HepG2 (cell line): Measurements from ENCODE around the gene ELAVL3. TPM values are rescaled to one million over a fixed set of nuclear protein-coding genes. Genes with fewer than 3 reads are reported as not detected.

Experiments used
- ASH2L ChIP-seq: fragments of 300-600, 200-600 bp; sonication (generic); IDR thresholded peaks from 2 replicates; pipeline ENCODE4 v1.7.0; 2017; ENCODE audit warnings: low read depth, mild to moderate bottlenecking, moderate library complexity, mixed read lengths, low read length; ENCODE audit not compliant: insufficient read length
- FOXO4 ChIP-seq: sonication (generic); formaldehyde crosslinking; conservative IDR thresholded peaks from 2 replicates; pipeline ENCODE4 v1.8.1; 2023; ENCODE audit warnings: missing genetic modification reagents
- HNRNPL ChIP-seq: fragments of 200-400 bp; formaldehyde crosslinking; IDR thresholded peaks from 2 replicates; pipeline ENCODE4 v1.6.1; 2017; ENCODE audit warnings: mild to moderate bottlenecking, low read depth, low read length
- IKZF1 ChIP-seq: fragments of 450-650 bp; IDR thresholded peaks from 2 replicates; pipeline ENCODE4 v1.7.1; 2016
- IRF9 ChIP-seq: sonication (generic); formaldehyde crosslinking; IDR thresholded peaks from 2 replicates; pipeline ENCODE4 v1.8.0; 2022; ENCODE audit warnings: missing genetic modification reagents, mild to moderate bottlenecking, borderline replicate concordance
- KDM6A ChIP-seq: IDR thresholded peaks from 2 replicates; pipeline ENCODE4 v1.6.1; 2016; ENCODE audit warnings: low read depth
- KLF11 ChIP-seq: IDR thresholded peaks from 2 replicates; pipeline ENCODE4 v1.6.1; 2016; ENCODE audit warnings: missing compliant biosample characterization
- KLF9 ChIP-seq: IDR thresholded peaks from 2 replicates; pipeline ENCODE4 v1.6.1; 2016; ENCODE audit warnings: low read depth
- POLR2G ChIP-seq: fragments of 200-400 bp; formaldehyde crosslinking; IDR thresholded peaks from 2 replicates; pipeline ENCODE4 v1.6.1; 2018; ENCODE audit warnings: mild to moderate bottlenecking, low read depth, low read length, moderate library complexity
- SALL2 ChIP-seq: sonication (generic); formaldehyde crosslinking; IDR thresholded peaks from 2 replicates; pipeline ENCODE4 v1.8.1; 2023; ENCODE audit warnings: mild to moderate bottlenecking, missing genetic modification reagents, inconsistent platforms
- SOX5 ChIP-seq: IDR thresholded peaks from 2 replicates; pipeline ENCODE4 v1.6.1; 2016; ENCODE audit warnings: borderline replicate concordance
- THYN1 ChIP-seq: sonication (generic); formaldehyde crosslinking; IDR thresholded peaks from 2 replicates; pipeline ENCODE4 v1.8.1; 2023; ENCODE audit warnings: low read depth, mild to moderate bottlenecking, moderate library complexity, missing genetic modification reagents, borderline replicate concordance
- USF2 ChIP-seq, 2 experiments: sonication (generic) in 1 of 2; formaldehyde crosslinking in 1 of 2; IDR thresholded peaks; 2 replicates each; pipeline versions ENCODE4 v1.5.1 to v1.6.1; 2011 to 2020; ENCODE audit warnings: borderline replicate concordance in 1 of 2, low read depth in 1 of 2, low read length in 1 of 2, mild to moderate bottlenecking in 1 of 2, missing genetic modification reagents in 1 of 2, moderate library complexity in 1 of 2
- WIZ ChIP-seq: sonication (generic); formaldehyde crosslinking; IDR thresholded peaks from 2 replicates; pipeline ENCODE4 v1.5.1; 2020; ENCODE audit warnings: mild to moderate bottlenecking, missing genetic modification reagents
- ZBTB10 ChIP-seq: sonication (generic); formaldehyde crosslinking; IDR thresholded peaks from 2 replicates; pipeline ENCODE4 v1.4.0; 2020; ENCODE audit warnings: missing genetic modification reagents, borderline replicate concordance
- ZEB1 ChIP-seq: IDR thresholded peaks from 2 replicates; pipeline ENCODE4 v1.6.1; 2012; ENCODE audit warnings: mild to moderate bottlenecking, low read depth, inconsistent platforms; ENCODE audit not compliant: insufficient replicate concordance
- ZFP41 ChIP-seq: sonication (generic); formaldehyde crosslinking; IDR thresholded peaks from 2 replicates; pipeline ENCODE4 v1.4.0; 2020; ENCODE audit warnings: mild to moderate bottlenecking, missing genetic modification reagents, borderline replicate concordance
- ZIK1 ChIP-seq: sonication (generic); formaldehyde crosslinking; IDR thresholded peaks from 2 replicates; pipeline ENCODE4 v1.5.0; 2020; ENCODE audit warnings: mild to moderate bottlenecking, low read depth, missing genetic modification reagents, borderline replicate concordance
- ZKSCAN1 ChIP-seq: fragments of 150-350 bp; IDR thresholded peaks from 2 replicates; pipeline ENCODE4 v1.6.1; 2014; ENCODE audit warnings: low read length
- ZNF670 ChIP-seq: sonication (generic); formaldehyde crosslinking; IDR thresholded peaks from 2 replicates; pipeline ENCODE4 v1.8.0; 2022; ENCODE audit warnings: mild to moderate bottlenecking, missing genetic modification reagents, borderline replicate concordance
- polyA plus RNA-seq, 8 experiments: library from polyadenylated mRNA; depleted of rRNA in 3 of 8; stranded (reverse) in 7 of 8; unstranded in 1 of 8; fragments of >200 nt; fragmentation: Illumina TruSeq in 4 of 8; extraction: Trizol in 4 of 8; gene quantifications; 2 replicates each; pipeline versions ENCODE4 v1.2.1 to v1.2.3, GENCODE V29; 2011 to 2016; ENCODE audit warnings: low read depth in 4 of 8, missing spikeins in 1 of 8, mixed read lengths in 1 of 8; ENCODE audit not compliant: insufficient read depth in 1 of 8
- total RNA-seq, 5 experiments: library from RNA; depleted of rRNA; stranded (reverse); fragments of >200 nt; fragmentation: Illumina TruSeq; extraction: Trizol; gene quantifications; 2 replicates each; pipeline ENCODE4 v1.2.3, GENCODE V29; 2016; ENCODE audit warnings: low read depth in 1 of 5

Gene ELAVL3
- total and polyA plus RNA-seq, 2 of the 13 experiments (the other 11 are each of a cell fraction or from before 2014, with no cell fraction given) = 0.03 TPM; not detected in 1

GRCh38 chr19:11435057-11435832 lies 45.6 kb downstream of the ELAVL3 start, which contains the start of the genes ODAD3 and PRKCSH (continued):
- TF ChIP-seq USF2 (IDR thresholded peaks at IDR 0.05; ENCODE audit: low read depth, low read length) (peak; percentile 90), USF2 (CRISPR knock-in tag; IDR thresholded peaks at IDR 0.05; ENCODE audit: borderline replicate concordance) (peak; percentile 98), WIZ (CRISPR knock-in tag) (peak; percentile 78; the same call in 1 of the 2 replicates), ZFP41 (CRISPR knock-in tag) (no peak), ZIK1 (CRISPR knock-in tag) (no peak), IRF9 (peak; percentile 94; the same call in 1 of the 2 replicates), ASH2L (peak; percentile 68), KDM6A (no peak), KLF9 (CRISPR knock-in tag) (no peak), KLF11 (CRISPR knock-in tag) (no peak), ZNF670 (CRISPR knock-in tag) (no peak; the same call in 1 of the 2 replicates), ZEB1 (peak; percentile 42), SOX5 (CRISPR knock-in tag) (peak; percentile 35; the same call in 1 of the 2 replicates), THYN1 (no peak), ZBTB10 (CRISPR knock-in tag) (peak; percentile 93), ZKSCAN1 (no peak), FOXO4 (CRISPR knock-in tag) (0 out of 2 replicates have a peak, but pooled peaks have one; percentile 74), IKZF1 (no peak), SALL2 (CRISPR knock-in tag) (no peak; the same call in none of the 2 replicates), POLR2G (peak; percentile 89), HNRNPL (0 out of 2 replicates have a peak, but pooled peaks have one; percentile 42)
